Liver (tissue), 9 donors: ENCODE measurements around the gene PRR13. TPM values are rescaled to one million over a fixed set of nuclear protein-coding genes. Genes with fewer than 3 reads are reported as not detected.

ENCODE experiments used
- DNase-seq: peaks from one replicate; pipeline ENCODE4 v3.0.0-alpha.2; 2017; ENCODE audit warnings: low spot score
- H3K27ac ChIP-seq, 2 donors: one replicate each; pipeline ENCODE4 v1.7.0; 2013; ENCODE audit warnings: inconsistent platforms in 2 of 2, low read length in 2 of 2, control low read depth in 1 of 2, low read depth in 1 of 2, mild to moderate bottlenecking in 1 of 2
- H3K27me3 ChIP-seq, 4 donors: one replicate each; pipeline versions ENCODE4 v1.6.1 to v1.7.0; 2013; ENCODE audit warnings: low read length in 3 of 4, inconsistent platforms in 1 of 4, mild to moderate bottlenecking in 1 of 4, moderate library complexity in 1 of 4; ENCODE audit not compliant: control insufficient read depth in 4 of 4, insufficient read depth in 4 of 4
- H3K36me3 ChIP-seq, 4 donors: one replicate each; pipeline versions ENCODE4 v1.6.1 to v1.7.0; 2013; ENCODE audit warnings: low read length in 3 of 4, mild to moderate bottlenecking in 3 of 4, low read depth in 1 of 4, moderate library complexity in 1 of 4; ENCODE audit not compliant: control insufficient read depth in 4 of 4, insufficient read depth in 3 of 4
- H3K4me1 ChIP-seq, 4 donors: one replicate each; pipeline versions ENCODE4 v1.6.1 to v1.7.0; 2013; ENCODE audit warnings: low read length in 3 of 4, mild to moderate bottlenecking in 3 of 4, moderate library complexity in 1 of 4; ENCODE audit not compliant: control insufficient read depth in 4 of 4, insufficient read depth in 4 of 4
- H3K4me3 ChIP-seq, 3 donors: one replicate each; pipeline versions ENCODE4 v1.6.1 to v1.7.0; 2013; ENCODE audit warnings: low read length in 3 of 3, control low read depth in 1 of 3, low read depth in 1 of 3, mild to moderate bottlenecking in 1 of 3
- H3K9ac ChIP-seq, 2 donors: one replicate each; pipeline ENCODE4 v1.7.0; 2013; ENCODE audit warnings: low read length in 2 of 2, mild to moderate bottlenecking in 2 of 2, moderate library complexity in 2 of 2, control low read depth in 1 of 2, low read depth in 1 of 2
- H3K9me3 ChIP-seq, 4 donors: one replicate each; pipeline versions ENCODE4 v1.6.1 to v1.7.0; 2013; ENCODE audit warnings: low read length in 3 of 4; ENCODE audit not compliant: control insufficient read depth in 4 of 4
- ATF3 ChIP-seq: IDR thresholded peaks from 2 replicates; pipeline ENCODE4 v1.6.1; 2016; ENCODE audit warnings: antibody characterized with exemption
- CTCF ChIP-seq: fragments of 150-350 bp; IDR thresholded peaks from 2 replicates; pipeline ENCODE4 v1.5.1; 2017; ENCODE audit warnings: improper control_type of control experiment, low read depth, low read length; ENCODE audit not compliant: missing input control
- EGR1 ChIP-seq, 2 donors: IDR thresholded peaks; 2 replicates each; pipeline ENCODE4 v1.6.1; 2016 to 2018; ENCODE audit warnings: antibody characterized with exemption in 2 of 2, low read depth in 2 of 2
- FOXA1 ChIP-seq: IDR thresholded peaks from 2 replicates; pipeline ENCODE4 v1.6.1; 2016; ENCODE audit warnings: antibody characterized with exemption
- FOXA2 ChIP-seq: IDR thresholded peaks from 2 replicates; pipeline ENCODE4 v1.6.1; 2016; ENCODE audit warnings: antibody characterized with exemption
- GABPA ChIP-seq, 2 donors: IDR thresholded peaks in 1 of 2; conservative IDR thresholded peaks in 1 of 2; 2 replicates each; pipeline ENCODE4 v1.6.1; 2016; ENCODE audit warnings: antibody characterized with exemption in 2 of 2, mild to moderate bottlenecking in 1 of 2, moderate library complexity in 1 of 2
- HNF4A ChIP-seq, 2 donors: conservative IDR thresholded peaks; 2 replicates each; pipeline ENCODE4 v1.6.1; 2016; ENCODE audit warnings: antibody characterized with exemption in 2 of 2, mild to moderate bottlenecking in 2 of 2
- HNF4G ChIP-seq: IDR thresholded peaks from 2 replicates; pipeline ENCODE4 v1.6.1; 2016; ENCODE audit warnings: antibody characterized with exemption
- JUND ChIP-seq, 2 donors: IDR thresholded peaks; 2 replicates each; pipeline ENCODE4 v1.6.1; 2016; ENCODE audit warnings: antibody characterized with exemption in 2 of 2
- MAX ChIP-seq: IDR thresholded peaks from 2 replicates; pipeline ENCODE4 v1.6.1; 2016; ENCODE audit warnings: antibody characterized with exemption
- NR2F2 ChIP-seq: IDR thresholded peaks from 2 replicates; pipeline ENCODE4 v1.6.1; 2016; ENCODE audit warnings: antibody characterized with exemption
- RAD21 ChIP-seq, 2 donors: IDR thresholded peaks; 2 replicates each; pipeline ENCODE4 v1.6.1; 2016; ENCODE audit warnings: antibody characterized with exemption in 2 of 2, mild to moderate bottlenecking in 2 of 2
- REST ChIP-seq: IDR thresholded peaks from 2 replicates; pipeline ENCODE4 v1.6.1; 2016; ENCODE audit warnings: antibody characterized with exemption, mild to moderate bottlenecking
- RXRA ChIP-seq, 2 donors: IDR thresholded peaks; 2 replicates each; pipeline ENCODE4 v1.6.1; 2017 to 2018; ENCODE audit warnings: antibody characterized with exemption in 2 of 2, mild to moderate bottlenecking in 1 of 2
- SP1 ChIP-seq: IDR thresholded peaks from 2 replicates; pipeline ENCODE4 v1.6.1; 2018; ENCODE audit warnings: antibody characterized with exemption, mild to moderate bottlenecking
- TAF1 ChIP-seq: conservative IDR thresholded peaks from 2 replicates; pipeline ENCODE4 v1.6.1; 2016; ENCODE audit warnings: antibody characterized with exemption, mild to moderate bottlenecking
- YY1 ChIP-seq: IDR thresholded peaks from 2 replicates; pipeline ENCODE4 v1.6.1; 2016; ENCODE audit warnings: antibody characterized with exemption, mild to moderate bottlenecking
- ZBTB33 ChIP-seq: IDR thresholded peaks from 2 replicates; pipeline ENCODE4 v1.6.1; 2016; ENCODE audit warnings: antibody characterized with exemption
- WGBS: extraction: QIAGEN DNeasy Blood & Tissue Kit; methylation state at CpG from one replicate; pipeline ENCODE4 v1.1.7; 2013; 5-methylcytosine and 5-hydroxymethylcytosine counted together
- polyA plus RNA-seq, 2 donors: library from polyadenylated mRNA; stranded (reverse) in 1 of 2; unstranded in 1 of 2; fragments of 200-250 nt in 1 of 2; fragments of >200 nt in 1 of 2; fragmentation: Nextera tagmentation in 1 of 2; extraction: Ambion mirVana in 1 of 2; gene quantifications; one replicate each; pipeline versions ENCODE4 v1.2.1 to v1.2.3, GENCODE V29; 2013 to 2015
- total RNA-seq, 2 donors: library from RNA; depleted of rRNA; stranded (reverse); fragments of >200 nt; gene quantifications; one replicate each; pipeline ENCODE4 v1.2.3, GENCODE V29; 2014
- donor health status: healthy.
- donor health status: healthy.
- donor health status: healthy.
- donor health status: healthy.
- donor health status: healthy.

PRR13 gene
- total and polyA plus RNA-seq, 4 donors = 18.2 to 107 (median 61.3) TPM

GRCh38 chr12:53451661-53452158, 10.2 kb downstream of the PRR13 start, which contains the start of gene PCBP2:
PCBP2 (plus strand) TSS chr12:53452102; CDS start chr12:53454801, 2,699 bp downstream.
- Histone ChIP-seq H3K9ac (peak within 1 kb of the TSS; percentile 71 to 92), H3K4me1 (peaks cover 0 to 21% (median 18%) of the 10 kb centered on the region in 4 donors), H3K27ac (peak within 1 kb of the TSS; percentile 97 to 98), H3K36me3 (peaks cover 9 to 33% (median 27%) of the 10 kb centered on the region in 4 donors), H3K27me3 (no peaks in the 10 kb centered on the region), H3K4me3 (peak within 1 kb of the TSS; percentile 82 to 86 (median 85)), H3K9me3 (no peaks in the 10 kb centered on the region)
- TF ChIP-seq HNF4G = peak; percentile 32
- TF ChIP-seq YY1 = peak; percentile 87
- TF ChIP-seq JUND (IDR thresholded peaks at IDR 0.05) = peak; percentile 49 to 65
- TF ChIP-seq RAD21 (IDR thresholded peaks at IDR 0.05) = peak; percentile 73 to 84
- peak; percentile 87 for TF ChIP-seq TAF1
- TF ChIP-seq GABPA (IDR thresholded peaks at IDR 0.05 in 1 of 2, conservative IDR thresholded peaks at IDR 0.05 in 1 of 2) = peak; percentile 60 to 90
- TF ChIP-seq CTCF = peak; percentile 81
- peak; percentile 64 to 86 for TF ChIP-seq EGR1 (IDR thresholded peaks at IDR 0.05; ENCODE audit: low read depth in 2 of 2)
- TF ChIP-seq FOXA1 = peak; percentile 65
- peak; percentile 81 for TF ChIP-seq NR2F2
- TF ChIP-seq REST = peak; percentile 76
- TF ChIP-seq FOXA2 = peak; percentile 29
- TF ChIP-seq ZBTB33 = peak; percentile 71
- TF ChIP-seq ATF3 = peak; percentile 87
- peak; percentile 60 to 68 for TF ChIP-seq HNF4A (conservative IDR thresholded peaks at IDR 0.05)
- TF ChIP-seq SP1 = peak; percentile 90
- TF ChIP-seq MAX = peak; percentile 87
- peak; percentile 73 to 89 for TF ChIP-seq RXRA (IDR thresholded peaks at IDR 0.05)
- peak; percentile 94 for DNase-seq
- WGBS = under 1% methylated on average over 32 of the region's 32 CpGs
